Erythroblast (primary cell): ENCODE measurements around the gene ALPG.
"Not testable (repeated sequence)": the region's sequence is repeated elsewhere in the genome, so short reads cannot be mapped to it uniquely, and the experiment has no call there.

Experiments
- GATA1 ChIP-seq: IDR thresholded peaks from 2 replicates; pipeline ENCODE4 v1.6.1; 2011; ENCODE audit warnings: low read depth, mild to moderate bottlenecking, control low read depth, low read length, moderate library complexity
- POLR2A ChIP-seq: IDR thresholded peaks from 2 replicates; pipeline ENCODE4 v1.6.1; 2011; ENCODE audit warnings: mild to moderate bottlenecking, low read length

DNA sequence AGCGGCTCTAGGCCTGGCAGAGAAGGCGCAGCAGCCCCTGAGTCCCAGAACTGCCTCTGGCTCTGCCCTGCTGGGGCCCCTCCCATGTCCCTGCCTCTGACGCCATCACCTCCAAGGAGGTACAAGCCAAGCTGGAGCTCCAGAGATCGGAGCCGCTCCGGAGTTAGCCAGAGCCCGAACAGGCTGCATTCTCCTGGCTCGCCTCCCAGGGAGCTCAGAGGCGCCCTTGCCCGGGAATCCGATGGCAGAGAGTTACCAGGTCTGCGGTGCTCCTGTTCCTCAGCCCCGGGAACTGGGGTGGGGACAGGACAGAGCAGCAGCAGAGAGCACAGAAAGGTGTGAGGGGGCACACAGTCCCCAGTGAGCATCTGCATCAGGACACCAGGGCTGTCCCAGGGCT is 36.4 kb downstream of the ALPG start:
- TF ChIP-seq POLR2A, GATA1: not testable (repeated sequence)
